Measurements from ENCODE around the gene RPS6KA2. TPM values are rescaled to one million over a fixed set of nuclear protein-coding genes. Genes with fewer than 3 reads are reported as not detected.

Gene RPS6KA2
- total and polyA plus RNA-seq, 8 donors, result 7.9 to 95.4 (median 22.9) TPM

DNA sequence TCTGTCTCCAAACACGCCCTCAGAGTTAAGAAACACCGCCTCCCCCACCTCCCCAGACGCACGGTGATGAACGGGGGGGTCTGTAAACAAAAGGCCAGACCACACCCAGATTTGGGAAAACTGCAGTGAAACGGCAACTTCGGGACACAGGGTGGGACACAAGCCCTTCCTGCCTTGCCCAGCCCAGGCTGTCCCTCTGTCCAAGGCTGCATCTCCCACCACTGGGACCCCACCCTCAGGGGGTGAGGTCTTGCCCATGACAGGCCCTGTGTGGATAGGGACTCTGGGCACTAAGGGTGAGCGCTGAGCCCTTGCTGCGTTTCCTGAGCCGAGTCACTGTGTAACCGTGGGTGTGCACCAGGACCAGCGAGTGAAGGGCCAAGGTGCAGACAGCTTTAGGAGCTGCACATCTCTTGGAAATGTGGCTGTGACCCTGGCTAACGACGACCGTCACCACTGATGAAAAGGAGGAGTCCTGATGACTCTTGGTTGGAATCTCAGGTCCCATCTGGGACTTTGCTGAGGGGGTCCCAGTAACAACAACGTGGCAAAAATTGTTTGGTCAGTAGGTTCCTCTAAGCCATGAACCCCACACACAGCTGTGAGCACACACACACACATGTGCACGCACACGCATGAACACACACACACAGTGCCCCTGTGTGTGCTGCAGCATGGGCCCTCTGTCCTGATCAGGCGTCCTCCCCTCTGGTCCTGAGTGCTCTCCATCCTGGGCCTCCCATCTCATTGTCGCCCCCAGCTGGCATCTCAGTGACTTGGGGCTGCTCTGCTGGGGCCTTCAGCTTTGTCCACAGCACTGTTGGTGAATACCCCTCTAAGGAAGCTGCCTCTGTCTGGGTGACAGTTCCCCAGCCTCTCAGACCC lies 141.2 kb downstream of the RPS6KA2 start:
- Histone ChIP-seq H3K4me1 (no peaks in the 10 kb centered on the region), H3K27ac (no peak overlapping the region), H3K4me3 (no peak overlapping the region), H3K27me3 (no peaks in the 10 kb centered on the region), H3K36me3 (peaks cover 0 to 10% (median 0%) of the 10 kb centered on the region in 3 donors), H3K9me3 (no peaks in the 10 kb centered on the region)
- TF ChIP-seq, protein P1, sequence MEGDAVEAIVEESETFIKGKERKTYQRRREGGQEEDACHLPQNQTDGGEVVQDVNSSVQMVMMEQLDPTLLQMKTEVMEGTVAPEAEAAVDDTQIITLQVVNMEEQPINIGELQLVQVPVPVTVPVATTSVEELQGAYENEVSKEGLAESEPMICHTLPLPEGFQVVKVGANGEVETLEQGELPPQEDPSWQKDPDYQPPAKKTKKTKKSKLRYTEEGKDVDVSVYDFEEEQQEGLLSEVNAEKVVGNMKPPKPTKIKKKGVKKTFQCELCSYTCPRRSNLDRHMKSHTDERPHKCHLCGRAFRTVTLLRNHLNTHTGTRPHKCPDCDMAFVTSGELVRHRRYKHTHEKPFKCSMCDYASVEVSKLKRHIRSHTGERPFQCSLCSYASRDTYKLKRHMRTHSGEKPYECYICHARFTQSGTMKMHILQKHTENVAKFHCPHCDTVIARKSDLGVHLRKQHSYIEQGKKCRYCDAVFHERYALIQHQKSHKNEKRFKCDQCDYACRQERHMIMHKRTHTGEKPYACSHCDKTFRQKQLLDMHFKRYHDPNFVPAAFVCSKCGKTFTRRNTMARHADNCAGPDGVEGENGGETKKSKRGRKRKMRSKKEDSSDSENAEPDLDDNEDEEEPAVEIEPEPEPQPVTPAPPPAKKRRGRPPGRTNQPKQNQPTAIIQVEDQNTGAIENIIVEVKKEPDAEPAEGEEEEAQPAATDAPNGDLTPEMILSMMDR (IDR thresholded peaks at IDR 0.05), result no peak
- no peak for FAIRE-seq
- DNase-seq, result peak in 1 of 6 donors; percentile 32
- intact Hi-C loops (cut with DNase I), result no loop called here
- ATAC-seq, result no peak
- WGBS, 2 donors, result 90% methylated on average over 20 of the region's 20 CpGs

DNA sequence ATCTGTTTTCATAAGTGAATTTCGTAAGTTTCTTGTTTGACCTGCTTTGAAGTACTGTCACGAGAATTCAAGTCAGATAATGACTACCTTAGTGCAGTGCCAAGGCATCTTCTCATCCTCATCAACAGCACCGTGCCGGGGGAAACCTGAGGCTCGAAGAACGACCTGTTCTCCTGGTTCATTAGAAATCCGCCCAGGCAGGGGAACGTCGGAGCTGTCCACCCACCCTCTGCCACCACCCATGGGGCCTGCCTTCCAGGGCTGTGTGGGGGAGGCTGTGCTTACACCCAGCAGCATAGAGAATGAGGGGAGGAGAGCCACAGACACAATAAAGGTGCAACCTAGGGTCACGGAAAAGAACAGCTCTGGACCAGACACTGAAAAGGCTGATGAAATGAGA lies 142.2 kb downstream of the RPS6KA2 start:
- intact Hi-C loops (cut with DNase I), result no loop called here
- Histone ChIP-seq H3K4me3 (no peak overlapping the region), H3K27ac (no peak overlapping the region), H3K27me3 (no peaks in the 10 kb centered on the region), H3K4me1 (no peaks in the 10 kb centered on the region), H3K9me3 (no peaks in the 10 kb centered on the region), H3K36me3 (peaks cover 0 to 10% (median 0%) of the 10 kb centered on the region in 3 donors)
- DNase-seq (peak in 1 of 6 donors; percentile 47), ATAC-seq (no peak), FAIRE-seq (no peak)
- TF ChIP-seq, protein P1 (IDR thresholded peaks at IDR 0.05), result no peak
- WGBS, 2 donors, result 86% methylated on average over 10 of the region's 10 CpGs

DNA sequence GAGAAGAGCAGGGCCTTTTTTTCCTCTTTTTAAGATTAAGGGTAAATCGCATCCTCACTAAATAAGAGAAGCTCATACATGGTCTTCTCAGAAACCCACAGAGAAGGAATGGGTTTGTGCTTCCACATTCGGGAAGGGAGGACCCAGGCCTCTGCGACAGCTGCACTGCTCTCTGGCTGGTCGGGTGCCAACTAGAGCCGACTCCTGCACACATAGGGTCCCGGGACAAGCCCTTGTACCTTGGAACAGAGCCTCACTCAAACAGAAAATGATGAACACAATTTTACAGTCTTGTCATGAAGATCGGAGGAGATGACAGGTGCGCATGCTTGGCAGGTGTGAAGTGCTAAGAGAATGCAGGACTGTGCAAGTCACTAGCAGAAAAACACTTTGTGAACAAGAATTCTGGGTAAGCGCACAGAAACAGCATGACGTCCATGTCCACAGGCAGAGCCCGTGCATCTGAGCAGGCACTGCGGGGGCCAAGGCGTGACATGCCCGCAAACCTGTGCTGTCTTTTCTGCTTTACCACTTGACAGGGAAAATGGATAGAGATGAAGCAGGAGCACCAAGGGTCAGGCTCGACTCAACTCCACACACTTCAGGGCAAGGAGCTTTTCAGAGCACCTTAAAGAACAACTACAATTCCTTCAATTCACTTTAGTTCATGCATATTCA lies 143.3 kb downstream of the RPS6KA2 start:
- FAIRE-seq (no peak), ATAC-seq (no peak)
- intact Hi-C loops (cut with DNase I), result no loop called here

DNA sequence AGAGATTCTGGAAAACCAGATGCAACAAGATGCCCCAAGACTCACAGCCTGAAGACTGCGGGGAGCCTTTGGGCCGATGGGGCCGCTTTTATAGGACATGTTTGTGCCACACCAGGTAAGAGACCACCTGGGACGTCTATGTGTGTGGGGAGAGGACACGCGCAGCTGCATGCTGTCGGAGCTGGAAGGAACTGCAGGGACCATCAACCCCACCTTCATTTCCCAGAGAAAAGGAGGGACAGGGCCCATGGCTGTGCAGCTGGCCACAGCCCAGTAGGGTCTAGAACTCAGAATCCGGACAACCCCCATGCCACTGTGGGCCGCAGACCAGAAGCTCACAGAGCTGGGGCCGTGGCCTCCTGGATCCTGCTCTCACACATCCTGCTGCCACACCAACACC lies 144.0 kb downstream of the RPS6KA2 start:
- peaks cover 0 to 8% (median 0%) of the 10 kb centered on the region in 3 donors for H3K36me3 ChIP-seq
- intact Hi-C loops (cut with DNase I), result no loop called here
- no peaks in the 10 kb centered on the region for H3K4me1 ChIP-seq
- no peaks in the 10 kb centered on the region for H3K27me3 ChIP-seq
- no peak overlapping the region for H3K4me3 ChIP-seq
- no peaks in the 10 kb centered on the region for H3K9me3 ChIP-seq
- no peak for FAIRE-seq
- 91 to 96% methylated on average over 10 of the region's 10 CpGs for WGBS, 2 donors
- no peak for ATAC-seq
- no peak for DNase-seq
- no peak overlapping the region for H3K27ac ChIP-seq
- TF ChIP-seq, protein P1 (IDR thresholded peaks at IDR 0.05), result no peak

More for the DNA sequence above, 143.3 kb downstream of the RPS6KA2 start:
- Histone ChIP-seq H3K27ac (no peak overlapping the region), H3K4me3 (no peak overlapping the region), H3K27me3 (no peaks in the 10 kb centered on the region), H3K36me3 (peaks cover 0 to 8% (median 0%) of the 10 kb centered on the region in 3 donors), H3K4me1 (no peaks in the 10 kb centered on the region), H3K9me3 (no peaks in the 10 kb centered on the region)
- 90 to 92% methylated on average over 15 of the region's 15 CpGs for WGBS, 2 donors
- DNase-seq, result peak in 1 of 6 donors; percentile 23
- TF ChIP-seq, protein P1 (IDR thresholded peaks at IDR 0.05), result no peak
